NCI-H1417 (cell line): ENCODE measurements around the gene RBL1.
"Not testable (repeated sequence)": the region's sequence is repeated elsewhere in the genome, so short reads cannot be mapped to it uniquely, and the experiment has no call there.

ENCODE experiments used
- DNase-seq, 3 experiments: peaks; one replicate each; lab custom pipeline; 2025; lab: John Stamatoyannopoulos, UW

RBL1 gene

DNA sequence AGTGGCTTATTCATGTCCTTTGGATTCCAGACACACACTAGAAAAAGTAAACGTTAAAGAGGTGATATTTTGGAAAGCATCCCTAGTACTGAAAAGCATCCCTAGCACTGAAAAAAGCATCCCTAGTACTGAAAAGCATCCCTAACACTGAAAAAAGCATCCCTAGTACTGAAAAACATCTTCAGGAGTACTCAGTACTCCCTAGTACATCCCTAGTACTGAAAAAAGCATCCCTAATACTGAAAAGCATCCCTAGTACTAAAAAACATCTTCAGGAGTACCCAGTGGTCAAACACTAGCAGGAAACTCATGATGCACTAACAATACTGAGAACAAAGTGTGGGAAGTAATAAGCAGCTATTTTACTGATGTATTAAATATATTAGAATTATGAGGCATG lies 98.7 kb downstream of the RBL1 start:
- DNase-seq, result no peak

DNA sequence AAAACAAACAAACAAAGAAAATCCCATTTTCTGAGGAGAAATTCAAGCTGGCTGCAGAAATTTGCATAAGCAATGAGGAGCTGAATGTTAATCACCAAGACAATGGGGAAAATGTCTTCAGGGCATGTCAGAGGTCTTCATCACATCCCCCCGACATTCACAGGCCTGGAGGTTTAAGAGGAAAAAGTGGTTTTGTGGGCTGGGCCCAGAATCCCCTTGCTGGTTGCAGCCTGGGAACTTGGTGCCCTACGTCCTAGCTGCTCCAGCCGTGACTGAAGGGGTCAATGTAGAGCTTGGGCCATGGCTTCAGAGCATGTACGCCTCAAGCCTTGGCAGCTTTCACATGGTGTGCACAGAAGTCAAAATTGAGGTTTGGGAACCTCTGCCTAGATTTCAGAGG lies 101.6 kb downstream of the RBL1 start:
- DNase-seq, result not testable (repeated sequence)

DNA sequence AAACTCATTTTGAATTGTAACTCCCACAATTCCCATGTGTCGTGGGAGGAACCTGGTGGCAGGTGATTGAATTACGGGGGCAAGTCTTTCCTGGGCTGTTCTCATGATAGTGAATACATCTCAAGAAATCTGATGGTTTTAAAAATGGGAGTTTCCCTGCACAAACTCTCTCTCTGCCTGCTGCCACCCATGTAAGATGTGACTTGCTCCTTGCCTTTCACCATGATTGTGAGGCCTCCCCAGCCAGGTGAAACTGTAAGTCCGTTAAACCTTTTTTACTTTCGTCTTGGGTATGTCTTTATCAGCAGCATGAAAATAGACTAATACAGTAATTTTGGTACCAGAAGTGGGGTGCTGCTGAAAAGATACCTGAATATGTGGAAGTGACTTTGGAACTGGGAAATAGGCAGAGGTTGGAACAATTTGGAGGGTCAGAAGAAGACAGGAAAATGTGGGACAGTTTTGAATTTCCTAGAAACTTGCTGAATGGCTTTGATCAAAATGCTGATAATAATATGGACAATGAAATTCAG lies 102.9 kb downstream of the RBL1 start:
- no peak for DNase-seq

DNA sequence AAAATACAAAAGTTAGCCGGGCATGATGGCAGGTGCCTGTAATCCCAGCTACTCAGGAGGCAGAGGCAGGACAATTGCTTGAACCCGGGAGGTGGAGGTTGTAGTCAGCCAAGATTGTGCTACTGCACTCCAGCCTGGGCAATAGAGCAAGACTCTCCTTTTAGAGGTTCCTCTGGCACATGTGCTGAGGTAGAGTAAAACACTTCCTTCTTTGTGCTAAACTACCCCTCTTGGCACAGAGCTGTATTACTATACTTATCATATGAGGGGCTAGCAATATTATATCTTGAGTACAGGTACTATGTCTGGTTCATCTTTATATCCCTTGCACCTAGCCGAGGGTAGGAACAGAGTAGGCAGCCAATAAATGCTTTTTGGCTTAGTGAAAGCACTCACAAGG lies 104.1 kb downstream of the RBL1 start:
- DNase-seq, result no peak

DNA sequence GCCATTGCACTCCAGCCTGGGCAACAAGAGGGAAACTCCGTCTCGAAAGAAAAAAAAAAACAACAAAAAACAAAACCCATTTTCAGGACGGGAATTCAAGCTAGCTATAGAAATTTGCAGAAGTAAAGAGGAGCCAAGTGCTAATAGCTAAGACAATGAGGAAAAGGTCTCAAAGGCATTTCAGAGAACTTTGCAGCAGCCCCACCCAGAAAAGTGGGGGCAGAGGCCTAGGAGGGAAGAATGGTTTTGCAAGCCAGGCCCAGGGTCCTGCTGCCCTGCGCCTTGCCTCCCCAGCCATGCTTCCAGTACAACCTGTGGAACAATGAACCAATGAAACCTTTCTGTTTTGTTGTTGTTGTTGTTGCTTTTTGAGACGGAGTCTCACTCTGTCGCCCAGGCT lies 106.0 kb downstream of the RBL1 start:
- DNase-seq, result no peak

DNA sequence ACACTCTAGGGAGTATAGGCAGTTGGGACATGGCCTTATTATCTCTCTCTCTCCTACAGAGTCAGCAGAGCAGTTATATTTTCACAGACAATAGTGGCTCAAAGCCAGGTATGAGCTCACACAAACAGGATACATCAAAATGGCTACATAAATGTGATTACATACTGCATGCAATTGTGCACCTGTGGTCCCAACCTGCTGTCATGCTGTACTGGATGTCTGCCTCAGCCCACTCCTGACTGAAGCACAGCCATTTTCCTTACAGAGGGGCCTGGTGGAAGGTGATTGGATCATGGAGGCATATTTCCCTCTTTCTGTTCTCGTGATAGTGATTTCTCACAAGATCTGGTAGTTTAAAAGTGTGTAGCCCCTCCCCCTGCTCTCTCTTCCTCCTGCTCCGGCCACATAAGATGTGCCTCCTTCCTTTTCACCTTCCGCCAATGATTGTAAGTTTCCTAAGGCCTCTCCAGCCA lies 107.3 kb downstream of the RBL1 start:
- DNase-seq, result peak in 2 of 3 experiments; percentile 15 to 29

DNA sequence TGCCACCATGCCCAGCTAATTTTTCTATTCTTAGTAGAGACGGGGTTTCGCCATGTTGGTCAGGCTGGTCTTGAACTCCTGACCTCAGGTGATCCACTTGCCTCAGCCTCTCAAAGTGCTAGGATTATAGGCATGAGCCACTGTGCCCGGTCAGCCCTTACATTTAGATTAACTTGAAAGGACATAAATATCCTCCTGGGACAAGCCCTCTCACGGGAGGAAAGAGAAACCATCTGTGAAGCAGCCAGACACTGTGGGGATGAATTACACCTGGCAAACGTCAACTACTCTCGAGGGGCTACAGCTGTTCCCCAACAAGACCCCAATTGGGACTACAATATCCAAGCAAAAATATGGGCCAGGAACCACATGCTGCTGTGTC lies 111.5 kb downstream of the RBL1 start:
- DNase-seq, result no peak

DNA sequence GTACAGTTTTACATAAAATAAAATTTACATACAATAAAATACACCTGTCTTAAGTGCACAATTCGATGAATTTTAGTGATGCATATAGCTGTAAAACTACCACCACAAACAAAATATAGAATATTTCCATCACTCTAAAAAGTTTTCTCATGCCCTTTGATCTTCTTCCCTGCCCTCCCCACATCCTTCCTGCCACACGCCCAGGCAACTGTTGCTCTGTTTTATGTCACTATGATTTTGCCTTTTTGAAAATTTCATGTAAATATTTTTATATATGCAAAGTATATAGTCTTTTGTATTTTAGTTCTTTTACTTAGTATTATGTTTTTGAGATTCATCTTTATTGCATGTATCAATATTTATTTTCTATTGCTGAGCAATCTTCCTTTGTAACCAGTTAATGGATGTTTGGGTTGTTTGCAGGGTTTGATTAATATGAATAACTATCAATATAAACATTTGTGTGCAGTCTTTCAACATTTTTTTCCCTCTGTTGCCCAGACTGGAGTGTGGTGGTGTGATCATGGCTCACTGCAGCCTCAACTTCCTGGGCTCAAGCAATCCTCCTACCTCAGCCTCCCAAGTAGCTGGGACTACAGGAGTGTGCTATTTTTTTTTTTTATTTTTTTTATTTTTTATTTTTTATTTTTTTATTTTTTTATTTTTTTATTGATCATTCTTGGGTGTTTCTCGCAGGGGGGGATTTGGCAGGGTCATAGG lies 120.5 kb downstream of the RBL1 start:
- no peak for DNase-seq

DNA sequence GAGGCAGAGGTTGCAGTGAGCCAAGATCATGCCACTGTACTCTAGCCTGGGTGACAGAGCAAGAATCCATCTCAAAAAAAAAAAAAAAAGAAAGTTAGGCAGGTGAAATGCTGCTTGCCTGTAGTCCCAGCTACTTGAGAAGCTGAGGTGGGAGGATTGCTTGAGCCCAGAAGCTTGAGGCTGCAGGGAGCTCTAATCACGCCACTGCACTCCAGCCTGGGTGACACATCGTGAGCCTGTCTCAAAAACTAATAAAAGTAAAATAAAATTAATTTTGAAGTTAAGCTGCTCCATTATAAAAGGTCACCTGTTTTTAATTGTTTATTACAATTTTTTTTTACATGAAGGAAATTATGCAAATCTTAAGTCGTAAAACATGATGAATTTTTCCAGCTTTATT lies 121.1 kb downstream of the RBL1 start:
- DNase-seq, result no peak

DNA sequence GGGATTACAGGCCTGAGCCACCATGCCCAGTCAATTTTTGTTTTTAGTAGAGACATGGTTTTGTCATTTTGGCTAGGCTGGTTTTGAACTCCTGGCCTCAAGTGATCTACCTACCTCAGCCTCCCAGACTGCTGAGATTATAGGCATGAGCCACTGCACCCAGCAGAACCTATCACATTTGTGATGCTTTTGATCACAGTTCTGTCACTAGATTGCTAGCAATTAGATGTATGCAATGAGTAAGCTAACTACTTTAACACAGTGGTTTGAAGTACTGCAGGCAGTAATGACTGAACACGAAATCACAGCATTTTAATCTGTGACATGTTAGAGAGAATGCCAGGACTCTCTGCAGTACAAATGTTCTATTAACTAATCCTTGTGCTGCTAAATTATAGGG lies 124.7 kb downstream of the RBL1 start:
- no peak for DNase-seq

DNA sequence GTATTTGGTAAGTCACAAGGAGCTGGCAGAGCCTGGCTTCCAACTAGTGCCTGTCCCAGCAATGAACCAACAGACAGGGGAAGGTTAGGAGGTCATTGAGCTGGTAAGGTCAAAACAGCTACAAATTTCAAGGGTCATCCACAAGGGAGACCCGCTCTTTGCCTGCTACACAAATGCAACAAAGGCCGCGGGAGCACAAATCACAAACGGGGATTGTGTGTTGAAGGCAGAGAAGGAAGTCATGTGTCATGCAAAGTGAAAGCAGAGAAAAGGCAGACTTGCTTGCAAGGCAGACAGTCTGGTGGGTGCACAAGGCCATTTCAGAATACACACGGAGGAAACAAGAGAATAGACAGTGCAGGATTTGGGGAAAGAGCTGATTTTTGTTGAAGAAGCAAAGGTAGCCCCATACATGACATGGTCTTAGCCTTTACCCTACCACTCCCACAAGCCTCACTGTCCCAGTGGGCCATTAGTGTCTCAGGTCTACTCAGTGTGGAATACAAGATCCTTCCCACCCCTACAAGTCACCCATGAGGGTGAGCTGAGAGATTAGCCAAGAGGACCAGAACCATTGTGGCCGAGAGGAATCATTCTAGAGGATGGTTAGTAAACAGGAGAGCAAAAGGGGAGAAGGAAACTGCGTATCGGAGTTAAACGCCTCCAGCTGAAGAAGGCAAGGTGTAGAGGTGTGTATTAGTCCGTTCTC lies 126.2 kb downstream of the RBL1 start:
- no peak for DNase-seq

DNA sequence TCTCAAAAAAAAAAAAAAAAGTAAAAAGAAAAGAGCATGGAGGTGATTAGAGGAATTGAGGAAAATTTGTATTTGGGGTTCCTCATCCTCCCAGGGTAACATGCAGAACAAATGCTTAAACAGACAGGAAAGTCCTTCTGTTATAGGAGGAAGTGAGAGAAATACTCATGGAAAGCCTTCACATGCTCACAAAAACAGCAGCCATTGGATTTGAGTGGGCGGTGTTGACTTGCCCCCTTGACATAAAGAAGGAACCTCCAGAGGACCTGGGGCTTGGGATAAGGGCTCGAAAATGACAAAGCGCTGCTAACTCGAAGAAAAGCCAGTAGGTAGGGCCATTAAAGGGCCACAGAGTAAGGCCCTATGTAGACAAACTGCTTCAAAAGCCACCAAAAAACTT lies 126.7 kb downstream of the RBL1 start:
- no peak for DNase-seq

DNA sequence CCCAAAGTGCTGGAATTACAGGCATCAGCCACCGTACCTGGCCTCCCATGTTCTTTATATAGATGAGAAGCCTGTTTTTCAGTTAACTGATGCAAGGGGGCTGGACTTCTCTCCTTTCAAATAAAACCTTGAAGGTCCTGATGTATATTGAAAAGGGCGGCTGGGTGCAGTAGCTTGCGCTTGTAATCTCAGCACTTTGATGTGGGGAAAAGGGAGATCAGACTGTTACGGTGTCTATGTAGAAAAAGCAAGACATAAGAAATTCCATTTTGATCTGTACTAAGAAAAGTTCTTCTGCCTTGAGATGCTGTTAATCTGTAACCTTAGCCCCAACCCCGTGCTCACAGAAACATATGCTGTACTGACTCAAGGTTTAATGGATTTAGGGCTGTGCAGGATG lies 128.2 kb downstream of the RBL1 start:
- DNase-seq, result no peak

DNA sequence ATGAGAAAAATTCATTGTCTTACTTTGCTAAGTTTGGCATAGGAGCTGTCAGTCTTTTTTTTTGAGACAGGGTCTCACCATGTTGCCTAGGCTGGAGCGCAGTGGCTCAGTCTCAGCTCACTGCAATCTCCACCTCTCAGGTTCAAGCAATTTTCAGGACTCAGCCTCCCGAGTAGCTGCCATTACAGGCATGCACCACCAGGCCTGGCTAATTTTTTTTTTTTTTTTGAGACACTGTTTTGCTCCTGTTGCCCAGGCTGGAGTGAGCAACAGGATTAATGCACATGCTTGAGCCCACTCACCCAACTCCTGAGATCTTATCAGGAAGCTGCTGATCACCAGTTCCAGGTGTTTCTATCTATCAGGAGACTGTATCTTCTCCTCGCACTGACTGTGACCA lies 128.8 kb downstream of the RBL1 start:
- DNase-seq, result not testable (repeated sequence)

DNA sequence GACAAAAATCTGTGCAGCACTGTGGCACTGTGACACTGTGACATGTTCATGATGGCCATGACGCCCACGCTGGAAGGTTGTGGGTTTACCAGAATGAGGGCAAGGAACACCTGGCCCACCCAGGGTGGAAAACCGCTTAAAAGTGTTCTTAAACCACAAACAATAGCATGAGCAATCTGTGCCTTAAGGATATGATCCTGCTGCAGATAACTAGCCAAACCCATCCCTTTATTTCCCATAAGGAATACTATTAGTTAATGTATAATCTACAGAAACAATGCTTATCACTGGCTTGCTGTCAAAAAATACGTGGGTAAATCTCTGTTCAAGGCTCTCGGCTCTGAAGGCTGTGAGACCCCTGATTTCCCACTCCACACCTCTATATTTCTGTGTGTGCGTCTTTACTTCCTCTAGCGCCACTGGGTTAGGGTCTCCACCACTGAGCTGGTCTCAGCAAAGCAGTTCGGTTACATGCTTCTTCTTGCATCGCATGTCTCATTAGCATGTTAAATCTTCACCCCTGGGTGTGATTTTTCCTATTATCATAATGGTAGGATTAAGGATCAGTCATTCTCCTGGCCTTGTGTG lies 133.3 kb downstream of the RBL1 start:
- DNase-seq, result not testable (repeated sequence)

DNA sequence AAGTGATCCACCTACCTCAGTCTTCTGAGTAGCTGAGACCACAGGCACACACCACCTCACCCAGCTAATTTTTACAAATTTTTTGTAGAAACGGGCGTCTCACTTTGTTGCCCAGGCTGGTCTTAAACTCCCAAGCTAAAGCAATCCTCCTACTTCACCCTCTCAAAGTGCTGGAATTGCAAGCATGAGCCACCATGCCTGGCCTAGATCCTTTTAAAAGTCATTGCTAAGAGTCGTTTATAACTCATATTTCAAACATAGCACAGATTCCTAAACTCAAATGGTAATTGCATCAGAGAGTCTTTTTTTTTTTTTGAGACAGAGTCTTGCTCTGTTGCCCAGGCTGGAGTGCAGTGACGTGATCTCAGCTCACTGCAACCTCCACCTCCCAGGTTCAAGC lies 136.6 kb downstream of the RBL1 start:
- no peak for DNase-seq

DNA sequence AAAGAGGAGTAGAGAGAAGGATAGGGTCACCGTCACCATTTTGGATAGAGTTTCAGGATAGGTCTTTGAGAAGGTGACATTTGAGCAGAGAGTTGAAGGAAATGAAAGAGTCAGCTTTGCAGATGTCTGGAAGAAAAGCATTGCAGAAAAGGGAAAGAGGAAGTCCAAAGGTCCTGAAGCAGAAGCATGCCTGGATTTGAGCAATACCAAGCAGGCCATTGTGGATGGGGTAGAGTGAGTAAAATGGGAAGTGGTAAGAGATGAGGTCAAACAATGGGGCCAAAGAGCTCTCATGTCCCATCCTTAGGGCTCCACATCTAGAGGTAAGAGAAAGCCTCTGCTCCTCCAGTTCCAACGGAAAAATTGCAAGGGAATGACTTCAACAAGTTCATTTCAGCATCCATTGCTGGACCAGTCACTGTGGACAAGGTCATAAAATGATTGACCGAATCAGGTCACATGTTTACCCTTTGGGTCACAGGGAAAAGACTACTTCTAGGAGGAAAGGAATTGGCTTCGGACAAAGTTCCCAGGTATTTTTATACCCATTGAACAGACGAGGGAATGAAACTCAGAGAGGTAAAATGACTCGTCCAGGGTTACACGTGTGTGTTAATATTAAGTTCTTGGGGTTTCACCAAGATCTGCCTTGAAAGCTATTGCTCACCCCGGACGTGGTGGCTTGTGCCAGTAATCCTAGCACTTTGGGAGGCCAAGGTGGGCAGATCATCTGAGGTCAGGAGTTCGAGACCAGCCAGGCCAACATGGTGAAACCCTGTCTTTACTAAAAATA lies 137.7 kb downstream of the RBL1 start:
- no peak for DNase-seq

DNA sequence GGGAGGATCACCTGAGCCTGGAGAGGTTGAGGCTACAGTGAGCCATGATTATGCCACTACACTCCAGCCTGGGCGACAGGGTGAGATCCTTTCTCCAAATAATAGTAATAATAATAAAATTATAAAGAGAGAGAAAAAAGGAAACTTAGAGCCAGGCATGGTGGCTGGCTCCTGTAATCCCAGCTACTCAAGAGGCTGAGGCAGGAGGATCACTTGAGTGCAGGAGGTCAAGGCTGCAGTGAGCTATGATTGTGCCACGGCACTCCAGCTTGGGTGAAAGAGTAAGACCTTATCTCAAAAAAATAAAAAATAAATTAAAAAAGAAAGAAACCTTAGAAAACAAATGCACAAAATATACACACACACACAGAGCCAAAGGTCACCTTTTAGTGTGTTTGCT lies 139.1 kb downstream of the RBL1 start:
- DNase-seq, result no peak

DNA sequence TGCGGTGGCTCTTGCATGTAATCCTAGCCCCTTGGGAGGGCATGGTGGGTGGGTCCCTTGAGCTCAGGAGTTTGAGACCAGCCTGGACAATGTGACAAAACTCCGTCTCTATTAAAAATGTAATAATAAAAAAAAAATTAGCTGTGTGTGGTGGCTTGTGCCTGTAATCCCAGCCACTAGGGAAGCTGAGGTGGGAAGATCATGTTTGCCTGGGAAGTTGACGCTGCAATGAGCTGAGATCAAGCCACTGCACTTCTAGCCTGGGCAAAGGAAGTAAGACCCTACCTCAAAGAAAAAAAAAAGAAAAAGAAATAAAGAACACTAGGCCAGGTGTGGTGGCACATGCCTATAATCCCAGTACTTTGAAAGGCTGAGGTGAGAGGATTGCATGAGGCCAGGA lies 139.8 kb downstream of the RBL1 start:
- no peak for DNase-seq

DNA sequence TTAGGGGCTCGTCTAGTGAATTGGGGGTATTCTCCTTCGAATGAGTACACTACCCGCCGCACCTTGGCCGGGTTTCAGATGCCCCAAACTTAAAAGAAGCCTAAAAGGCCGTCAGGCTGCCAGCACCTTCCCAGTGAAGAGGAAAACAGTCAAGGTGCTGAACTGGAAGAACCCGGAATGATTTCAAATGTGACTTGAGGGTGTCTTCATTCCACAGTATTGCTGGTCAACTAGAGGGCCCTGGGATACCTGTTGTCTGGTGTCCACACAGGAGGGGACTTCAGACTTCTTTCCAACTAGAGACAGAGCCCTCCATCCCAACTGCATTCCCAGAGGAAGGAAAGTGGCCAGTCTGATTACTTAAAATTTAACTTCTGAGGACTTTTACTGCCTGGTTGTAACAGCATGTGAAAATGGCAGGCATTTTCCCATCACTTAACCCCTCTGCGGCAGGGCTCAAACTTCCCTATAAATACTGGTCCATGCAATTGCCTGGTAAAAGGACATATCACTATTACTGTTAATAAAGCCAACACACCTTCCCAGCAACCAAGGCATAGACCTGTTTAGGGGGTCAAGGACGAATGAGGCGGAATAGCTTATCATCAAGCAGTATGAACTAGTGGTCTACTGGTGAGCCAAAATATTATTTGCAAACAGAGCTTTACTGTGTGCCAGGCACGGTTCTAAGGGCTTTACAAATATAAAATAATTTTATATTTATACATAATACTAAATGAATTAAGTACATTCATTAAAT lies 143.6 kb downstream of the RBL1 start:
- DNase-seq, result no peak

DNA sequence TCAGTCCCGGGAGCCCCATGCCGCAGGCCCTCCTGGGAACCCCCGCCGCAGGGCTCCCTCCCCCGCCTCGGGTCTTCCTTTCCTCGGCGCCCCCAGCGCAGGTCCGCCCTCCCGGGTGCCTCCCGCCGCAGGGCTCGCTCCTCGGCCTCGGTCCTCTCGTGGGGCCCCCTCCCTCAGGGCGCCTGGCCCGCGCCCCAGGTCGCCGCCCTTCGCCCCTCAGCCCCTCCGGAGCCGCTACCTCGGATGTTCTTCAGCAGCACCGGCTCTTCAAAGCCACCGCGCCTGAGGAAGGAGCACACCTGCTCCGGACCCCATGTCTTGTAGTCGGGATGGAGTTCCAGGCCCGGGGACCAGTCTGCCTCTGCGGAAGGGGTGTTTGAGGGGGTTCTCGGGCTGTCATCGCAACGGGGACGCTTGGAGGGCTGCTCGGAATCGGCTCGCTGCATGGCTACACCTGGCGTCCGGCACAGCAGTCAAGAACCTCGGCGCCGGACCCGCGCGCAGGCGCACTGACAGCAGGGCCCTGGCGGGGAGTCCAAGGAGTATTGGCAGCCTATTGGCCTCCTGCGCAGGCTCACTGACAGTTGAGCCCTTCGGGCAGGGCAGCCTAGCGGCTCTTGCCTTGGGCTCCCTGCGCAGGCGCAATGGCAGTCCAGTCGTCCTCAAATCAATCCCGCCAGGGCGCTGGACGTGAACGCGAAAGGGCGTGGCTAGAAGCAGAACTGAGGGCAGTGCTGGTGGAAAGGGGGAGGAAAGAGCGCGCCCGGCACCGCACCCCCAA lies 144.4 kb downstream of the RBL1 start, which contains the start of gene SAMHD1:
SAMHD1 (minus strand) TSS at position 511 of the 781 bp plus-strand sequence; CDS start at position 446, 65 bp downstream.
- peak; percentile 98 to 99 (median 98) for DNase-seq
